Measurements from ENCODE around the gene UNC119. TPM values are rescaled to one million over a fixed set of nuclear protein-coding genes. Genes with fewer than 3 reads are reported as not detected.

The UNC119 gene
- total RNA-seq, 1 experiment from 2014 or later, result 43.2 TPM

DNA sequence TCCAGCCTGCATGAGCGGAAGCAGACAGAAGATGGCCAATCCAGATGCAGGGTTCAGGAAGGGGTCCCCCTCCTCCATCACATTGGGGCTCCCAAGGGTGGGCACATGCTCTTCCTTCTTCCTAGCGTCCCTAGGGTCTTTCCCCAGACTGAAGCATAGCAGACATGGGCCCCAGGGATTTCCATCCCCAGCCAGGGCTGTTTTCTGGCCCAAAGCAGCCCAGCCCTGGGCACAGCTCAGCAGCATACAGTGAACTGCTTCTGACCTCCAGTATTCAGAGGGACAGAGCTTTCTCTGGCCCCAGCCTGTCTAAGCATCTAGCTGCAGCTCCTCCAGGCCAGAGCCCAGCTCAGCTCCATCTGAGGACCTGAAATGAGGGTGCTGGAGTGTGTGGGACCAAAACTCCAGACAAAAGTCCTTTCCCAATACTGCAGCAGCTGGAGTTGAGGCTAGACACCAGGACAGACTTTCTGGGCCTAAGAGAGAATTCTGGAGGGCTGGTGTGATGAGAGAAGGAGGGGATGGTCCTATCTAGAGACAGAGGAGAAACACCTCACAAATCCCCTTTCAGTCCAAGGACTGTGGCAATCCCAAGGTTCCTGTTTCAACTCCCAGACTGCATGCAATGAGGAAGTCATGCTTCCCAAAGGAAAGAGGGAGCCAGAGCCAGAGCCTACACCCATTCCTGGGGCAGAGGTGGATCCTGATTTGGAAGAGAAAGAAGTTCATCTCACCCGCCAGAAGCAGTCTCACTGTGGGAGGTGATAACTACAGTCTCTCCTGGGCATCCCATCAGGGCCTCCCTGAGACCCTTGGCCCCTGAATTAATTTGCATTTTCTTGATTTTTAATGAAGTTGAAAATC, 50.8 kb downstream of the UNC119 start (continued):
- TF ChIP-seq, protein P1, sequence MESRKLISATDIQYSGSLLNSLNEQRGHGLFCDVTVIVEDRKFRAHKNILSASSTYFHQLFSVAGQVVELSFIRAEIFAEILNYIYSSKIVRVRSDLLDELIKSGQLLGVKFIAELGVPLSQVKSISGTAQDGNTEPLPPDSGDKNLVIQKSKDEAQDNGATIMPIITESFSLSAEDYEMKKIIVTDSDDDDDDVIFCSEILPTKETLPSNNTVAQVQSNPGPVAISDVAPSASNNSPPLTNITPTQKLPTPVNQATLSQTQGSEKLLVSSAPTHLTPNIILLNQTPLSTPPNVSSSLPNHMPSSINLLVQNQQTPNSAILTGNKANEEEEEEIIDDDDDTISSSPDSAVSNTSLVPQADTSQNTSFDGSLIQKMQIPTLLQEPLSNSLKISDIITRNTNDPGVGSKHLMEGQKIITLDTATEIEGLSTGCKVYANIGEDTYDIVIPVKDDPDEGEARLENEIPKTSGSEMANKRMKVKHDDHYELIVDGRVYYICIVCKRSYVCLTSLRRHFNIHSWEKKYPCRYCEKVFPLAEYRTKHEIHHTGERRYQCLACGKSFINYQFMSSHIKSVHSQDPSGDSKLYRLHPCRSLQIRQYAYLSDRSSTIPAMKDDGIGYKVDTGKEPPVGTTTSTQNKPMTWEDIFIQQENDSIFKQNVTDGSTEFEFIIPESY (IDR thresholded peaks at IDR 0.05; ENCODE audit: extremely low read depth, insufficient replicate concordance, low read length), result no peak
- TF ChIP-seq SIN3A (IDR thresholded peaks at IDR 0.05; ENCODE audit: low read depth) (no peak), CEBPB (IDR thresholded peaks at IDR 0.05; ENCODE audit: low read depth) (no peak)

DNA sequence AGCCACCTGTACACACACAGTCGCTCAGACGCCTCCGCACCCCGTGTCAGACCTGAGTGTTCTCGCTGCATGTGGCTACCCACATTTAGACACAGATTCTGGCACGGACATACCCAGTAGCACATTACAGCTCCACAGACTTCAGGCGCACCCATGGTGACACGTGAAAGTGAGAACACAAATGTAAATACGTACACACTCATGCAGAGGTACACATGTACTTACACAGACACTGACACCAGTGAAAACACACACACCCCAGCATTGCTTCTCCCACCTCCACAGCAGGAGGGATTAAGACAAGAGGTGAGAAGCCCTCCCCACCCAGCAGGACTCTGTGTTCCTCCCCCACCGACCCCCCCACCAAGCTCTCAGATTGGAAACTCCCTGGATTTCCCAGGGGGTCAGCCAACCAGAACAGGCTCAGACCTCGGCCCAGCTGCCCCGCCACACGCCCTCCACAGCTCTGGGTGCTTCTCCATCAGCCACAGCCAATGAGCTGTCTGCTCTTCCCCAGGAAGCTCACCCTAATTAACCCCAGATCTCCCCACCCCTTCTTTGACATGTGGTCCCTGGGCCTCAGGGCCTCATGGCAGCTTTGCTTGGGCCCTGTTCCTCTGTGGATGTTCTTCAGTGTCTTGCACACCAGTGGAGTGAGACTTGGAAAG, 51.6 kb downstream of the UNC119 start:
- Histone ChIP-seq H3K9me2 (ENCODE audit: insufficient read depth) (no peaks in the 10 kb centered on the region), H3K4me1 (ENCODE audit: control insufficient read depth in 1 of 2, insufficient read depth in 2 of 2, low read length in 2 of 2) (no peaks in the 10 kb centered on the region; a peak in 1 of 4 replicates), H3K27me3 (ENCODE audit: insufficient read depth, low read length) (no peaks in the 10 kb centered on the region), H3K9me3 (ENCODE audit: control insufficient read depth in 1 of 2, insufficient read depth in 1 of 2, low read depth in 1 of 2, low read length in 2 of 2) (no peaks in the 10 kb centered on the region), H3K4me2 (ENCODE audit: low read length) (no peak overlapping the region), H3K79me2 (ENCODE audit: insufficient read depth, low read length) (no peaks in the 10 kb centered on the region), H2AFZ (ENCODE audit: low read depth, low read length, poor library complexity, severe bottlenecking) (no peak overlapping the region), H3K4me3 (replicated peaks in 1 of 2; ENCODE audit: low read depth in 1 of 2, low read length in 2 of 2) (no peak overlapping the region), H3K9ac (ENCODE audit: low read length) (no peak overlapping the region), H3K36me3 (ENCODE audit: control insufficient read depth in 1 of 2, insufficient read depth in 2 of 2, low read length in 2 of 2) (no peaks in the 10 kb centered on the region), H3K27ac (ENCODE audit: low read depth, low read length) (no peak overlapping the region), H4K20me1 (ENCODE audit: insufficient read depth) (no peaks in the 10 kb centered on the region)
- no TSS peak for BruUV-seq (replicated peaks)
- RAD21 ChIA-PET (ENCODE audit: low non-redundant PET in 1 of 2, low total read pairs in 2 of 2, uncharacterized antibody in 2 of 2, unreplicated experiment in 2 of 2), result no interaction called here
- TF ChIP-seq, protein P2, sequence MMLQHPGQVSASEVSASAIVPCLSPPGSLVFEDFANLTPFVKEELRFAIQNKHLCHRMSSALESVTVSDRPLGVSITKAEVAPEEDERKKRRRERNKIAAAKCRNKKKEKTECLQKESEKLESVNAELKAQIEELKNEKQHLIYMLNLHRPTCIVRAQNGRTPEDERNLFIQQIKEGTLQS (IDR thresholded peaks at IDR 0.05), result no peak
- TF ChIP-seq ELF1 (IDR thresholded peaks at IDR 0.05; ENCODE audit: borderline replicate concordance, low read depth) (no peak), SP1 (IDR thresholded peaks at IDR 0.05; ENCODE audit: low read depth) (no peak), TCF7L2 (IDR thresholded peaks at IDR 0.05; ENCODE audit: borderline replicate concordance, extremely low read depth, insufficient read depth, insufficient read length) (no peak), JUND (IDR thresholded peaks at IDR 0.05) (no peak), POLR2AphosphoS5 (IDR thresholded peaks at IDR 0.05; ENCODE audit: low read depth, low read length) (no peak)
- DNase-seq (ENCODE audit: low read depth, low spot score), result no peak
- CTCF ChIA-PET, result no interaction called here
- intact Hi-C loops (cut with micrococcal nuclease), result no loop called here
- POLR2A ChIA-PET, result no interaction called here
- no peak for ATAC-seq

All from HCT116 (cell line).